ENCODE data around the gene XRCC3. TPM values are rescaled to one million over a fixed set of nuclear protein-coding genes. Genes with fewer than 3 reads are reported as not detected.

XRCC3 gene
- total RNA-seq, 2 donors from 2014 or later: 39.2 to 42.6 TPM

GRCh38 chr14:103710771-103711377, 4.4 kb downstream of the XRCC3 start:
- H3K4me1 ChIP-seq (ENCODE audit: control insufficient read depth, insufficient read depth, low read length): peaks cover 4% of the 10 kb centered on the region
- no peak for DNase-seq
- Mint-ChIP-seq H3K27me3 (ENCODE audit: insufficient read depth) (no peaks in the 10 kb centered on the region), H3K36me3 (ENCODE audit: low read depth) (peaks cover 23% of the 10 kb centered on the region), H3K4me3 (no peak overlapping the region), H3K4me1 (peaks cover 15% of the 10 kb centered on the region), H3K27ac (peak overlapping the region; percentile 59), H3K9me3 (no peaks in the 10 kb centered on the region)
- no peak overlapping the region for H3K27ac ChIP-seq (ENCODE audit: low read depth, low read length)
- H3K9ac ChIP-seq (ENCODE audit: extremely low read depth, low read length, poor library complexity, severe bottlenecking): no peak overlapping the region
- peaks cover 37% of the 10 kb centered on the region for H3K36me3 ChIP-seq (ENCODE audit: control insufficient read depth, insufficient read depth, low read length)
- H3K4me3 ChIP-seq (ENCODE audit: low read length): no peak overlapping the region
- H3K9me3 ChIP-seq (ENCODE audit: control insufficient read depth, low read length): no peaks in the 10 kb centered on the region
- TF ChIP-seq CTCF (conservative IDR thresholded peaks at IDR 0.05): no peak
- 77 to 80% methylated on average over 6 to 8 of the region's 9 CpGs for WGBS, 2 experiments (ENCODE audit: insufficient coverage in 1 of 2, insufficient read length in 1 of 2)
- no peaks in the 10 kb centered on the region for H3K27me3 ChIP-seq (ENCODE audit: control insufficient read depth, insufficient read depth, low read length, poor library complexity, severe bottlenecking)

GRCh38 chr14:103709814-103710213, 5.4 kb downstream of the XRCC3 start:
- Histone ChIP-seq H3K27me3 (ENCODE audit: control insufficient read depth, insufficient read depth, low read length, poor library complexity, severe bottlenecking) (no peaks in the 10 kb centered on the region), H3K27ac (ENCODE audit: low read depth, low read length) (no peak overlapping the region), H3K36me3 (ENCODE audit: control insufficient read depth, insufficient read depth, low read length) (peaks cover 47% of the 10 kb centered on the region), H3K4me1 (ENCODE audit: control insufficient read depth, insufficient read depth, low read length) (peaks cover 4% of the 10 kb centered on the region), H3K9ac (ENCODE audit: extremely low read depth, low read length, poor library complexity, severe bottlenecking) (no peak overlapping the region), H3K4me3 (ENCODE audit: low read length) (no peak overlapping the region), H3K9me3 (ENCODE audit: control insufficient read depth, low read length) (no peaks in the 10 kb centered on the region)
- no peak for DNase-seq
- H3K4me3 Mint-ChIP-seq: no peak overlapping the region
- H3K9me3 Mint-ChIP-seq: no peaks in the 10 kb centered on the region
- H3K4me1 Mint-ChIP-seq: peaks cover 15% of the 10 kb centered on the region
- peaks cover 29% of the 10 kb centered on the region for H3K36me3 Mint-ChIP-seq (ENCODE audit: low read depth)
- H3K27me3 Mint-ChIP-seq (ENCODE audit: insufficient read depth): no peaks in the 10 kb centered on the region
- H3K27ac Mint-ChIP-seq: peak overlapping the region; percentile 30
- TF ChIP-seq CTCF (conservative IDR thresholded peaks at IDR 0.05): no peak
- 91 to 96% methylated on average over 7 to 15 of the region's 15 CpGs for WGBS, 2 experiments (ENCODE audit: insufficient coverage in 1 of 2, insufficient read length in 1 of 2)

GRCh38 chr14:103708750-103709187, 6.5 kb downstream of the XRCC3 start:
- no peak overlapping the region for H3K9ac ChIP-seq (ENCODE audit: extremely low read depth, low read length, poor library complexity, severe bottlenecking)
- no peak for TF ChIP-seq CTCF (conservative IDR thresholded peaks at IDR 0.05)
- Mint-ChIP-seq H3K27me3 (ENCODE audit: insufficient read depth) (no peaks in the 10 kb centered on the region), H3K9me3 (no peaks in the 10 kb centered on the region), H3K4me1 (peaks cover 11% of the 10 kb centered on the region), H3K36me3 (ENCODE audit: low read depth) (peaks cover 36% of the 10 kb centered on the region), H3K4me3 (no peak overlapping the region), H3K27ac (no peak overlapping the region)
- H3K36me3 ChIP-seq (ENCODE audit: control insufficient read depth, insufficient read depth, low read length): peaks cover 53% of the 10 kb centered on the region
- H3K4me1 ChIP-seq (ENCODE audit: control insufficient read depth, insufficient read depth, low read length): peaks cover 4% of the 10 kb centered on the region
- no peak for DNase-seq
- no peak overlapping the region for H3K4me3 ChIP-seq (ENCODE audit: low read length)
- no peaks in the 10 kb centered on the region for H3K9me3 ChIP-seq (ENCODE audit: control insufficient read depth, low read length)
- H3K27ac ChIP-seq (ENCODE audit: low read depth, low read length): no peak overlapping the region
- no peaks in the 10 kb centered on the region for H3K27me3 ChIP-seq (ENCODE audit: control insufficient read depth, insufficient read depth, low read length, poor library complexity, severe bottlenecking)
- 93 to 95% methylated on average over 16 to 18 of the region's 18 CpGs for WGBS, 2 experiments (ENCODE audit: insufficient coverage in 1 of 2, insufficient read length in 1 of 2)
